ENCODE data around the gene ADGB. TPM values are rescaled to one million over a fixed set of nuclear protein-coding genes. Genes with fewer than 3 reads are reported as not detected.
A peak's percentile ranks its signal among the peaks of the same experiment; 100 is the strongest.
"Not testable (repeated sequence)": the region's sequence is repeated elsewhere in the genome, so short reads cannot be mapped to it uniquely, and the experiment has no call there.

Gene ADGB
- total RNA-seq, 2 donors from 2014 or later = not detected

GRCh38 chr6:146854521-146855255, 255.9 kb downstream of the ADGB start:
- DNase-seq, ATAC-seq: not testable (repeated sequence)
- intact Hi-C loops (cut with DNase I) = loop anchor here in 1 of 2 donors (5.0 kb wide), 1 partner anchor 368 kb away; no protein-coding TSS in a partner anchor

DNA sequence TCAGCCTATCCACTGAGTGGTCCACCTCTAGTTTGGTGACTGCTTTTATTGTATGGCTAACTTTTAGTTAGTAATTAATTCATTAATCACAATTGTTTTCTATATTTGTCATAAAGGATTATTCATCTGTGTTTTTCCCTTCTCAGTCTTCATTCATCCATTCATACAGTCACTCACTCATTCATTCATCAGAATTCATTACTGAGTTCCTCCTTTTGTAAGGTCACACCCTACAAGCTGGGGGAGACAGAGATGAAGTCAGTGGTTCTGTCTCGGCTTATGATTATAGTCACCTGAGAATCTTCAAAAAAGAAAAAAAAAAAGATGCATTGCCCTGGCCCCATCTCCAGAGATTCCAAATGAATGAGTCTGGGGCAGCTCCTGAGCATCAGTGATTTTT, 257.1 kb downstream of the ADGB start:
- DNase-seq = no peak
- ATAC-seq = no peak
- intact Hi-C loops (cut with DNase I) = loop anchor here in 1 of 2 donors (5.0 kb wide), 1 partner anchor 366 kb away; no protein-coding TSS in a partner anchor

DNA sequence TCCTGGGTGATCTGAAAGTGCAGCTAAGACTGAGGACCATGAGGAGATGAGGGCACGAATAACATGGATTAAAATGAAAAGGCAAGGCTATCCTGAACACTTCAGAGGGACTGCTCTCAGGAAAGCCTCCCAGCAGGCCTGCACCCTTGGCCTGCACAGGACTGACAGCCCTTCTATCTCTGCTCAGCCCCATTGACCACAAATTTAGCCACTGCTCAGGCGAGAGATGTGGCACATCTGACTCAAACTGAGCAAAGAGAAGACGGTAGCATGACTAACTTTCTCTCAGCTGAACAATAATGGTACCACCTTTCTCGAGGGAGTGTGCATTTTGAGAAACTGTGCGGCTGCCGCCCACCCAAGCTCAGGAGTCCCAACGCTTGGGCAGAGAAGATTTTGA, 257.5 kb downstream of the ADGB start:
- intact Hi-C loops (cut with DNase I) = loop anchor here in 1 of 2 donors (5.0 kb wide), 1 partner anchor 366 kb away; no protein-coding TSS in a partner anchor
- DNase-seq (no peak), ATAC-seq (no peak)

DNA sequence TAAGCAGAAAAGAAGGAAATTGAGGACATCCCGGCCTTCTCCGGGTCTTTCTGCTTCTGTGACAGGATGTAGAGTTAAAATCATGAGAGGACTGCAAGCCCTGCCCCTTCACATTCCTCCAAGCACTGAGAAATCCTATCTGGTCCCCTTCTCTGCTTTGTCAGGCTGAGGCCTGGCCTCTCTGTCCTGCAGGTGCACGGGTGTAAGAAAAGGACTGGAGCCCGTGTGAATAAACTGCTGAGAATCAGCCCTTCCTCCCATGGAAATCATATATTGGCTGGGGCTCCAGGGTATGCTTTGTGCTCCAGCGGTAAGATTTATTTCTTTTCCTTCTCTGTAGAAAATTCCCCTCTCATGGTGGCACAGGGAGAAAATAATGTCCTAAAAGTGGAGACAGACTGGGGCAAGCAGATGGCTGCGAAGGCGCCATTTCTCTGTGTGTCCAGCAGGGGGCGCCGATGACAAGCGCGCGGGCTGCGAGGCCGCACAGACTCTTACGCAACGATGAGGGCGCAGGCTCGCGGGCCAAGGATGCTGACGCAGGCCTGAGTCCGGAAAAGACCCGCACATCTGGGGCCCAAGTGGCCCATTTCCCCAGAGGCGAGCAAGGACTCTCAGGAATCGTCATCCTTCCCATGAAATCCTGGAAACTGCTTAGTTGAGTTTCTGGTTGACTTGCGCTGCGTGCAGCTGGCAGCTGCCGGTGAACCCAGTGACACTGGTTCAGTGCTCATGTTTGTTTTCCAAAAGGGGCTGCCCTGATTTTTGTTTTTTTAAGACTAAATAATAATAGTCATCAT, 258.6 kb downstream of the ADGB start:
- DNase-seq (peak; percentile 89), ATAC-seq (peak; percentile 98)
- intact Hi-C loops (cut with DNase I) = loop anchor here in 1 of 2 donors (1.0 to 5.0 kb wide), 2 partner anchors 365 to 427 kb away; no protein-coding TSS in a partner anchor

- intact Hi-C loops (cut with DNase I) = loop anchor here in 1 of 2 donors (1.0 to 5.0 kb wide), 2 partner anchors 364 to 426 kb away; no protein-coding TSS in a partner anchor
- DNase-seq (no peak), ATAC-seq (peak; percentile 48 to 56)
These were observed 259.2 kb downstream of the ADGB start for GRCh38 chr6:146857980-146858347.

- intact Hi-C loops (cut with DNase I) = loop anchor here in 1 of 2 donors (5.0 kb wide), 1 partner anchor 363 kb away; no protein-coding TSS in a partner anchor
- DNase-seq = no peak
- no peak for ATAC-seq
These were observed 260.4 kb downstream of the ADGB start for GRCh38 chr6:146859206-146859605.

- ATAC-seq (no peak), DNase-seq (no peak)
- intact Hi-C loops (cut with DNase I) = loop anchor here in 1 of 2 donors (5.0 kb wide), 1 partner anchor 362 kb away; no protein-coding TSS in a partner anchor
These were observed 261.2 kb downstream of the ADGB start for GRCh38 chr6:146859795-146860495.

DNA sequence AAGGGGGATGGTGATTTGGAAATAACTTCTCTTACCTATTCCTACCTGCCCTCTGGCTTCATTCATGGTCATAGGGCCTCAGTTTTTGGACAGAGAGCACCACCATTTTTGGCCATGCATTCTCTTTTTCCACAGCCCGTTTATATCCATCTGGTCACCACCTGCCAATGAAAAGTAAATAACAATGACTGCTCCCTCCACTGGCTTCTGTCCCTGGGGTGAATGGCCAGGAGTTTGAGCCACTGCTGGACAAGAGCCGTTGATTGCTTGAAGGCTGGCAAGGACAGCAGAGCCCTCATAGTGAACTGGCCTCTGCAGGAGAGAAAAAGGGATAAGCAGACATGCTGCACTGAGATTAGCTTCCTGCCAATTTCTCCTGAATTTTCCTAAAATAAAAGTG, 261.8 kb downstream of the ADGB start:
- no peak for DNase-seq
- ATAC-seq = no peak
- intact Hi-C loops (cut with DNase I) = no loop called here

GRCh38 chr6:146861029-146861563, 262.3 kb downstream of the ADGB start:
- intact Hi-C loops (cut with DNase I) = no loop called here
- DNase-seq (no peak), ATAC-seq (no peak)

DNA sequence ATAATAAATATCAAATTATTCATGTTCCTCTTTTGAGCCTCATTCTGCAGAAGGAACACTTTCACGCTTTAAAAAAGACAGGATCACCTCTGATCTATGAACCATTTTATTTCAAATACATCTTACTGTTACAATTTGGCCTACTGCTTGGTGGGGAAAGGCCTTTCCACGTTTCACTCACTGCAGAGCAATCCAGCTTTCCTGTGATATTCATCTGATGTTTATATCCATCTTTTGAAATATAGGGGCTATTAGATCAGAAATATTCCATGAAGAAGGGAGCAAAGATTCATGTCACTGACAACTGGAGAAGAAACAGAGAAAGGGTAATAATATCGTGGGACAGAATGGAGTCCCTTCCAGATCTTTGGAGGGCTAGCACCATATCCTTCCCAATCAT, 262.9 kb downstream of the ADGB start:
- DNase-seq (no peak), ATAC-seq (no peak)
- intact Hi-C loops (cut with DNase I) = no loop called here

DNA sequence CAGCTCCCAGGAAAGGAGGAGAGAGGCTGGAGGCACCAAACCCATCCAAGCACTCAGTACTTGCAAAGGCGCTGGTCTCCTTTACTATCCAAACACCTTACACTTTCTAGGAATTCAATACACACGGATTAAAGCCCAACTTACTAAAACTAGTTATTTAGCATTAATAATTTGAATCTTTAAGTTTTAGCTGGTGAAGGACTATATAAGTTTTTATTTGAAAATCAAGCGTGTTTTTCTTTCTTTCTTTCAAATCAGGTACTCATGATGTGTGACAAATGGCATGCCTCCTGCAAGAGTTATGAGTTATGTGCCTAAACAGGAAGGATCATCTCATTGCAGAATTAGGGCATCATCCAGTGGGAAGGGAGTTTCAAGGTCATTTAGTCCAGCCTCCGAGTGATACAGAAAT, 263.7 kb downstream of the ADGB start:
- ATAC-seq = no peak
- intact Hi-C loops (cut with DNase I) = no loop called here
- DNase-seq = no peak

DNA sequence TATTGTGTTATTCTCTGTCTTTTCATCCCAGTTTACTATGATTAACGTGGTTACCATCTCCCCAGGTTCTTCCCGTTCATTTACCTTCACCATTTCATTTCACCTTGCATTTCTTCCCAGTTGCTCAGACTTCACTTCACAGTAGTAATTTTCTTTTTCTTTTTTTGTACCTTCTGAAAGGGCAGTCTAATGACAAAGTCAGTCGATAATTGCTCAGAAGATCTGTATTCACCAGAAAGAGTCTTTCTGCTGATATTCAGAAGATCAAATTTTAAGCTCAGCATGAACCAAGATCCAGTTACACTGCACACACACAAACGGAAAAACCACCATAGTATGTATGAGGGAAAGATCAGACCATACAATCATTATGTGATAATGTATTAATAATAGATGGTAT, 265.5 kb downstream of the ADGB start:
- intact Hi-C loops (cut with DNase I) = no loop called here
- DNase-seq = no peak
- ATAC-seq = no peak

GRCh38 chr6:146864885-146865284, 266.1 kb downstream of the ADGB start:
- DNase-seq (no peak), ATAC-seq (no peak)
- intact Hi-C loops (cut with DNase I) = no loop called here

Other genes starting within 250 kb of the ADGB start
- 10 to 100 TPM; 12.5 to 16.0 TPM for gene RAB32, start 55.1 kb upstream of the ADGB start, total RNA-seq